HG02973 (cell line): ENCODE measurements around the gene ETAA1.
A peak's percentile ranks its signal among the peaks of the same experiment; 100 is the strongest.

Source experiments
- ATAC-seq: cut with Tn5 transposase; IDR thresholded peaks from one replicate; pipeline ENCODE4 v1.9.1; 2021; ENCODE audit warnings: moderate library complexity; ENCODE audit not compliant: unreplicated experiment

Gene ETAA1

DNA sequence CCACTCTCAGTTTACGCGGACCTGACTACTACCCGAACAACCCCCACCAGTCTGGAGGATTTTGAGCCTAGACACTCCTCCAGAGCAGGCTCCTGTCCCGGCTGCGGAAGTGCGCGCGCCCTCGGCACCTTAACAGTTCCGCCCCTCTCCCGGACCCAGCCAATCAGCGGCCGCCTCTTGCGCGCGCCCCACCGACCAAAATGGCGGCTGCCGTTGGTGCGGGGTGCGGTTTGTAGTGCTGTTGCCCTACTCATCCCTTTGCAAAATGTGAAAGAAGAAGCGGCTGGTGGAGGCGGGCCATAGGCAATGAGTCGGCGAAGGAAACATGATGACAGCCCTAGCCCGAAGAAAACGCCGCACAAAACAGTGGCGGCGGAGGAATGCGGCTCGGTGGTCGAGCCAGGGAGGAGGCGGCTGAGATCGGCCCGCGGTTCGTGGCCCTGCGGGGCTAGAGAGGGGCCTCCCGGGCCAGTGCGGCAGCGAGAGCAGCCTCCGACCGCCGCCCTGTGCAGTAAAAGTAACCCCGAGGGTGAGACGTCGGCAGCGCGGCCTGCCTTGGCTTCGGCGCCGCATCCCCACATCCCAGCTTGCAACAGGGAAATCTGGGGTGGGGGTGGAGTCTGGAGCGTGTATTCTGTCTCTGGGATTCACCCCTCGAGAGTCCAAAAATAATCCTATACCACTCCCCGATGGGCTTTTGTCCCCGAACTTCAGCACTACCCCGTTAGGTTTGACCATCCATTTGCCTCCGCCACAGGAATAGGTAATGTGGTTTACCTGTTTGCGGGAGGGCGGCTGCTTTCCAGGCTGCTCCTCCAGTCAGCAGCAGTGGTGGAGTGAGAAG is at the start of gene ETAA1:
ETAA1 (plus strand) TSS at position 191 of the 844 bp plus-strand sequence; CDS start at position 307, 116 bp downstream.
- peak; percentile 99 for ATAC-seq

DNA sequence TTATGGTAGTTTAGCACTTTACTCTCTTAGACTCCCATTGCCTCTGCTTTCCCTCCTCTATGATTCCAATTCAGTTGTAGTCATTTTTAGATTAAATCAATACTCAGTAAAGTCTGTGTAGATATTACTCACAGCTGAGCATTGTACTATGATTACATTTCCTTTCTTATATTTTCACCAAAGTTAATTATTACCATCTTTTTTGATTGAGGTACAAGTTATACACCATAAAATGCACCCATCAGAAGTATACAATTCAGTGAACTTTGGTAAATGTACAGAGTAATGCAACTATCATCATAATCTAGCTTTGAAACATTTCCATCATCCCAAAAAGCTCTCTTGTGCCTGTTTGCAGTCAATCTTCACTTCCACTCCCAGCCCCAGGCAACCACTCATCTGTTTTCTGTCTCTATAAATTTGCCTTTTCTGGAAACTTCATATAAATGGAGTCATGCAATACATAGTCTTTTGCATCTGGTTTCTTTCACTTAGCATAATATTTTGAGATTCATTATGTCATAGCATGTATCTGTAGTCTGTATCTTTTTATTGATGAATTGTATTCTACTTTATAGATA is 30.2 kb upstream of the ETAA1 start:
- no peak for ATAC-seq

DNA sequence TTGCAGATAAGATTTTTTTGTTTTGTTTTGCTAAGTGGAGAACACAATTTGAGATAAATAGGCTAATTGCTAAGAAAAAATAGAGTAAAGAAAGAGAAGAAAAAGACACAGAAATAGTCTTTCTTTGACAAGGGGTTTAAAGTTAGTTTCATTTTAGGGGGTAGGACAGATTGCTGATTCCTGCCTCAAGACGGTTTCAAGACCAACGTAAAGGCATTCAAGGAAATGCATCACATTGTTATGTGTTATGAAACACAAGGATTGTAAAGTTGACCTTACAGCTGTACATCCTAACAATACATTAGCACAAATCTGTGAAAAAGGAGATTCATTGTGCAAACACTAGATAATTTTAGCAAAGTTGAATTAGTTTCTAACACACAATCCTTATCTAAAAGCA is 22.7 kb upstream of the ETAA1 start:
- no peak for ATAC-seq

DNA sequence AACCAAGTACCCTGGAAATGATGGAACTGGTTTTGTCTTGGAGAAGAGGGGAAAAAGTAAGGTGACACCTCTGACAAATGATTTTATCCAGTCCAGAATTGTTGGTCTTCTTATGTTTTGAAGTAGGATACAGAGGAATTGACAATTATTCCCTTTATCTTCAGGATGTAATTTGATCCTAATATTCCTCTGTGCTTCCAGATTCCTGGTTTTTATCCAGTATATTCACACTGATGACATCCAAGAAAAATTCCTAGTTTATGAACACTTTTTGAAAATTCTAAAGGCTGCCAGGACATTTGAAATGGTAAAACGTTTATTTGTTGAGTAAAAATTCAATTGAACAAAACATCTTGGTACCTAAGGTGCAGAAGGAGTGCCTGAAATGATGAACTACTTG is 22.2 kb upstream of the ETAA1 start:
- no peak for ATAC-seq

DNA sequence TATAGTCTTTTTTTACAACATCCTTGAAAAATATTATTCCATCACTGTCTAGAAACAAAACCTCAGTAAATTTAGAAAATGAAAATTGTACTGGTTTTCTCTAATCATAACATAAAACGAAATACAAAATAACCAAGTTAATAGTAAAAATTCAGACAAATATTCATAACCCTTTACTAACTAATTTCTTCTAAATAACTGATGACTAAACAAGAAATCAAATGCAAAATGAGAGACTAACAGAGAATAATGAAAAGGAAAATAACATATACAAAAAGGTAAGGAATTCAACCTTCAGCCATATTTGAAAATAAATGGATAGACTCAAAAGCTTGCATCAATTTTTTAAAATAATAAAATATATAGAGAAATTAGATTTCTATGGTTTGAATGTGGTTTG is 18.6 kb upstream of the ETAA1 start:
- no peak for ATAC-seq

DNA sequence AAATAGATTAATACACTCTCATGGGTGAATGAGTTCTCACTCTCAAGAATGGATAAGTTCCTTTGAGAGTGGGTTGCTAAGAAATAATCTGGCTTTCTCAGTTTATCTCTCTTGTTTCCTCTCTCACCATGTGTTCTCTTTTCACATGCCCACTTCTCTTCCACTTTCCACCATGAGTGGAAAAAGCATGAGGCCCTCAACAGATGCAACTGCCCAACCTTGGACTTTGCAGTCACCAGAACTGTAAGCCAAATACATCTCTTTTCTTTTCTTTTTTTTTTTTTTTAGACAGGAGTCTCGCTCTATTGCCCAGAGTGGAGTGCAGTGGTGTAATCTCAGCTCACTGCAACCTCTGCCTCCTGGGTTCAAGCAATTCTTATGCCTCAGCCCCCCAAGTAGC is 18.1 kb upstream of the ETAA1 start:
- ATAC-seq = no peak

DNA sequence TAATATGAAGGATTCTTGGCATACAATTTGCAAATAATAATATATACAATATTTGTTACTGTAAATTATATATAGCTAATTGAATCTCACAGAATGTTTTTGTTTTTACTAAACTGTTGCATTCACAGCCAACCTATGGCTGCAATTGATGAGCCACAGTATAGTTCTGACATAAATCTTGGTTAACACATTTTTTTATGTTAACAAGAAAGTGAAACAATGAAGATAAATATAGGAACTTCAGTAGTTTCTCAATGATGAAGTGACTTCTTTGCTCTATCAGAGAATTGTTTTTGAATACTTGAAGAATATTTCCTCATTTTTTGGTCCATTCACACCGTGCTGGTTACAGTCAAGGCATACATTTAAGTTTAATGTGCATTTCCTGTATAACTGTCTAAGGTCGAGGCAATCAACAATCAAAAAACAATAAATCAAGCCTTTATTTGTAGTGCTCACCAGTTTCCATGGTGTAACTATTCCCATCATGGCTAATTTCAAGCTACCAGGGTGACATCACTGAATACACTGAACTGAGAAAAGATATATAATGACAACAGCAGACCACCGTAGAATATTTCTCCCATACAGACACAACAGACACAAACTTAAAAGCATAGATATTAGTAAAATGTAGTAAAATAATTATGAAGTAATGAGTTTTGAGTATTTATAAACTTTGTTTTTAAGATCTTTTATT is 12.9 kb upstream of the ETAA1 start:
- ATAC-seq = no peak

DNA sequence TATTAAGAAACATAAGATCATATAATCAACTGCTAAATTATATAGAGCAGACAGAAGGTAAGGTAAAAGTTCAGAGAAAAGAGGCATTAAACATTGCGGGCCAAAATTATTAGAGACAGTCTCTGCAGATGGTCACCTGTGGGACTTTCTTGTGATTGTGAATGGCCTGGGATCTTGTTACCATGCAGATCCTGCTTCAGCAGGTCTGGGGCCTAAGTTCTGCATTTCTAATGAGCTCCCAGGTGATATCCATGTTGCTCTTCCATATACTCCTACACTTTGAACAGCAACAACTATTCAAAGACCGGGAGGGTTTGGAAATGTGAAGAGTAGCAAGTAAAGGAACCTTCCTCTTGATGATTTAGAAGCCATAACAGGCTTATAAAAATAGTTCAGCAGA is 8.5 kb upstream of the ETAA1 start:
- no peak for ATAC-seq

DNA sequence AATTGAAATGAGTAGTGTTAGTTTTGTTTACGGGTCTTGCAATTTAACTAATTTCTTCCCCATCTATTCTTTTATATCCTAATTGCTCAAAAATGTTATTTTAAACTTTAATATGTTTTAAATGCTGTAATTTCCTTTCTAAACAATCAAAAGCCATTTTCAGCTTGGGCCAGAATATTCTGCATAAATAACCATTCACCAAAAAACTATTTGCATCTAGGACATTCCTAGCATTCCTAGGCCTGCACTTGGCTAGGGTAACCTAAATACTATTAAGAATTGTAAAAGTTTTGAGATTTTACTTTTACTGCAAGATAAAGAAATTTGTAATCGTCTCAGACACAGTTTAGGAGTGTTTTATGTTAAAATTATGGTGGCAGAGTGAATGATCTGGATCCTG is 7.8 kb upstream of the ETAA1 start:
- no peak for ATAC-seq

DNA sequence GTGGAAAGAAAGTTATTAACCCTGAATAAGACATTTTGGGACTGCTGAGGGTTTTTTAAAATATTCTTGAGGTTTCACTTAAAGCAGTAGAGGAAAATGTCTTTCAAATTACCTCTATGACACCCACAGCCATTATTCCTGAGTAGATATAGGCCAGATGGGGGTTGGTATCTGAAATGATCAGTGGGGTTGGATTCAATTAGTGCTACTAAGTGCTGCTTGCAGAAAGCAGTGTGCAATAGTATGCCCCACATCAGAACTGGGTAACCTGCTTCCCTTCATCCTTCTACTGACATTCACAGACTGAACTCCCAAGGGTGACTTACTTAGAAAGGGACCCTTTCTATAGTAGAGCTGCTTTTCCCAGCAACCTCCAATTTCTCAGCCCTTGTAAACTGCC is 7.3 kb upstream of the ETAA1 start:
- ATAC-seq = no peak

DNA sequence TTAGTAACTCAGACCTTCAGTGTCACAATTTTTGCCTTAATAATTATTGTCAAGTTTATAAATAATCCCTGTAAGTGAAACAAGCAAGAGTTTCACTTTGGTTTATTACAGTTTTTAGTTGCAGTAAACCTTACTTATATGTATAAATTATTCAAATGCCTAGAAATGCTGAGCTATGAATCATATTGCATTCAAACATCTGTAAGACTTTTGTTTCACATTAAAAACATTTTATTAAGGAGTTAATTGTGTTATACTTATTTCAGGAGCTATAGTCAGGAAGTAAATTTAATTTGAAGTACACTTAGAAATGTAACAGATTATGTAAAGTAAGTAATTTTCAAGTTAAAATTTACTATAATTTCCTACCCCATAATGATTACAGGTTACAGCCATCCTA is 3.9 kb upstream of the ETAA1 start:
- no peak for ATAC-seq

DNA sequence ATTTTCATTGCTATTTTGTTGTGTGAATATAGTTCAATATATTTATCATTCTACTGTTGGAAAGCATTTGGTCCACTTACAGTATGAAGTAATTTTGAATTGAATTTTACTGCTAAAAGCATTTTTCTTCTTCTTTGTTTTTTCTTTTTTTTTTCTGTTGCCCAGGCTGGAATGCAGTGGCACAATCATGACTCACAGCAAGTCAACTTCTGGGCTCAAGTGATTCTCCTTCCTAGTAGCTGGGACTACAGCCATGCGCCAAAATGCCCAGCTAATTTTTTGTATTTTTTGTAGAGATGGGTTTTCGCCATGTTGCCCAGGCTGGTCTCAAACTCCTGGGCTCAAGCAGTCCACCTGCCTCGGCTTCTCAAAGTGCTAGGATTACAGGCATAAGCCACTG is 2.4 kb upstream of the ETAA1 start:
- ATAC-seq = no peak

DNA sequence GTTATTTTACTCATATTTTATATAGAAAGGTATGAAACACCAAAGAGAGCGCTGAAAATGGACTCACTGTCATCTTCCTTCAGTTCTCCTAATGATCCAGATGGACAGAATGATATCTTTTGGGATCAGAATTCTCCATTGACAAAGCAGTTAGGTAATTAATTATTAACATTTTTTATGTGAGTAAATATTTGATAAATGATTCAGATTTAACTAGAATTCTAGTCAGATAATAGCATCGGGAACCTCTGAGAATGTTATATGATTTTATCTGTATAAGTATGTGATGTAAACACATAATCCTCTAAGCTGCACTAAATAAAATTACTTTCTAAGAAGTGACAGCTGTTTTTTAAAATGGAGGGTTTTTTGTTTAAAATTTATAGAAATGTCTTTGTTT is 2.0 kb downstream of the ETAA1 start:
- ATAC-seq = no peak

DNA sequence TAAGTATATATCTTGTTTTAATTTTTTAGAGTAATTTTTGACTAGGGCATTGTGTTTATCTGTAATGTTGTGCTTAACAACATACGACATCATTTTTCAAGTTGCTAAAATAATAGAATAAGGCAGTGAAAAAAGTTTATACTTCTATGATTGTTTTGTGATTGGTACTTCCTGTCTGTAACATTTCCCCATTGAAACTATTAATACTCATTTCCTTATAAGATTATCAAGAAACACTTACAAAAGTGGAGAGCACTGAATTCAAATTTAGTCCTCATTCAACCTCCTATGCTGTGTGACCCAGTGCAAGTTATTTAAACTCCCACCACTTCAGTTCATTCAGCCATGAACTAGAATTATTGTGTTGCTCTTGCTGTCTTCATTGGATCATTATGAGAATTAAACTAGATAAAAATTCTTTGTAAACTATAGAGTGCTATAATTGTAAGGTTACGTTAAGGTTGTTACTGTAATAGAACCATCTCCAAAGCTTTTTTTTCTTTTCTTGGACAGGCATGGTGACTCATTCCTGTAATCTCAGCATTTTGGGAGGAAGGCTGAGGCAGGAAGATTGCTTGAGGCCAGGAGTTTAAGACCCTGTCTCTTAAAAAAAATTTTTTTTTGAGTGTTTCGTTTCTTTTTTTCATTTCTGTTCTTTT is 2.8 kb downstream of the ETAA1 start:
- ATAC-seq = no peak

DNA sequence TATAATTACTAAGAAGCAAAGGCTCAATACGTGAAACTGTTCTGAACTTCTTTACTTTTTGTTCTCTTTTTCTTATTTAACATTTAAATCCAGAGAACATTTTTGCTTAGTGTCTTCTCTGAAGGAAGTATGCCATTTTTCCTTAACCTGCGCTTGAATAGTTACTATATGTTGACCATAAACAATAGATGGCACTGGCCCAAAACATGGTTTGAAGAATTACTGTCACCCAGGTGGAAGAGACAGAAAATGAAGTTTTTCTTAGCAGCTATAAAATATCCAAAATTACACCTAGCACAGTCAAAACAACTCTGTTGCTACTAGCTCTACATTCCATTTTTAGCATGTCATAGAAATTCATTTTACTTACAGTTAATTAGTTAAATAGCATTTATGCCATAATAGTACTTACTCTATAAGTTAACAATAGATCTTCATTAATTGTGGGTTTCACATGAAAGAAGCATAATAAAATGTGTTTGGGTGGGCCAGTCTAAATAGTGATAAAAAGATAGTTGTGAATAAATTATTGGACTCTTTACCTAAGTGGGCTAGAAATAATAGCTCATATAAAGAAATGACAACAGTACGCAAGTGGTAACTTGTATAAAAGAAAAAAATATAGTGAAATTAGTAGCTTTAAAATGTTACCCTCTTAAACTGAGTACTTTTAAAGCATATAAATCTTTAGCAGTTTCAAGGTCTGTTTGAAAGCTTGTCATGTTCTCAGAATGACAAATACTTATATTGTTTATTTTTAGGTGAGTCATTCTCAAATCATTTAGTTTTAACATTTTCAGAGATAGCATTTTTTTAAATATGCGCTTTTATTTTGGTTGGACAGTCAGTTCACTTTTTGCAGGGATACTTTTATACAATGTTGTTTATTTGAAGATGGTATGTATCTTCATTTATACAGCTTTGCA is 3.7 kb downstream of the ETAA1 start:
- ATAC-seq = no peak

DNA sequence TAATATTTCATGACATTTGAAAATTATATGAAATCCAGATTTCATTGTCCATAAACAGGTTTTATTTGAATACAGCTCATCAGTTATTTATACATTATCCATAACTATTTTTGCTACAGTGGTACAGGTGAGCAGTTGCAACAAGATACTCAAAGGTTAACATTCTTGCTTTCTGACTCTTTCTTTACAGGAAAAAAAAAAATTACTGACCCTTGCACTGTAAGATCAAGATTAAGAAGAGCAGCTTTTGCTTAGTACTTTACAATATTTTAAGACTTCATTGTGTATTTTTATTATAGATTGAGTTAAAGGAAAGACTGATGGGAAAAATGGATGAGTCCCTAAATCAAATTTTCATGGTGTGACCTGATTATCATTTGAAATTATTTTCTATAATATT is 11.2 kb downstream of the ETAA1 start:
- ATAC-seq = no peak

DNA sequence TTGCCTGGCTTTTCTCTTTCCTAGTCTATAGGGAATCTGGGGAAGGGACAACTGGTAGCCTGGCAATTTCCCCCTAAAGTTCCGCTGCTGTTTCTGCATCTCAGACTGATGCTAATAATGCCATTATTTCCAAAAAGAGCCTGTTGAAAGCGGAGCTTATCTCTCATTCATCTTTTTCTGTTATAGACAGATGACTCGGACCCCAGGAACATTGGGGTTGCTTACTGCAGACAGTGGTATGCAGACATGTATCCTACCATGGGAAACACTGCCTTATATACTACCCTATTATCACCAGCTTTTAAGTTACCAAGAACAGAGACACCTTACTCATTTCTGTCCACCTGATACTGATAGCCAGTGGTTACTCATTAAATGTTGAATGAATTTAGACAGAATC is 15.3 kb downstream of the ETAA1 start:
- no peak for ATAC-seq

DNA sequence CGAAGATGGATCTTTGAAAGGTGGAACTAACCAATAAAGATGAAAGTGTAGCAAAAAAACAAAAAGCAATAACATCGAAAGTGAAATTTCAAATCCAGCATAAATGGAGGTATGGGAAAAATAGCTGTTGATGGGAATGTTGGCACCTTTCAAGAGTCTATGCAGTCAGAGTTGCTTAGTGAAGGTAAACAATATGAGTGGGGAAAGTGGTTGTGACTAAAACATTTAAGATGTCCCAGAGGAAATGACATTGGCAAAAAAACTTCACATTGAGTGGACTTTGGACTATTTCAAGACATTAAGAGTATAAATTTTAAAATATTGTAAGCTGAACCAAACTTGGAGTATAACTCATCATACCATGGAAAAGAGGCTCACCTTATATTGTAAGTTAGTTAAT is 17.7 kb downstream of the ETAA1 start:
- ATAC-seq = no peak

DNA sequence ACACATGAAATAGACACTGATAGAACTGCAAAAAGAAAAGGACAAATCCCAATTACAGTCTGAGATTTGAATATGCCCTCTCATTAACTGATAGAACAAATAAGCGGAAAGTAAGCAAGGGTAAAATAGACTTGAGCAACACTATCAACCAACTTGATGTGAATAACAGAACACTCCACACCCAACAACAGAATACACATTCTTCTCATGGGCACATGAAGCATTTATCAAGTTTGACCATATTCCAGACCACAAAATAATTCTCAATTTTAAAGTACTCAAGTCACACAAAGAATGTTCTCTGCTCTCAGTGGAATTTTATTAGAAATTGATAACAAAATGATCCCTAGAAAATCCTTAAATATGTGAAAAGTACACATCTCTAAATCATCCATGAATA is 19.0 kb downstream of the ETAA1 start:
- no peak for ATAC-seq

DNA sequence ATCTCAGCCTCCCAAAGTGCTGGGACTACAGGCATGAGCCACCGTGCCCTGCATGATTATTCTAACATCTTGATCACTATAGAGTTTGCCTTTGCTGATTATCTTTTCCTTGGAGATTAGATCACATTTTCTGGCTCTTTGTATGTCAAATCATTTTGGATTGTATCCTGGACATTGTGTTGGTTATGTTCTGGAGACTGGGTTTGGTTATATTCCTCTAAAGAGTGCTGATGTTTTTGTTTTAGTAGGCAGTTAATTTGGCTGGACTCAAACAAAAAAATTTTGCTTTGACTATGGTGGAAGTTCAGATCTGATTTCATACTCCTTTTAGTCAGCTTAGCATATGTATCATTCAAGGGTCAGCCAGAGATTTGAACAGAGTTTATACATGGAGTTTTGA is 26.4 kb downstream of the ETAA1 start:
- no peak for ATAC-seq

DNA sequence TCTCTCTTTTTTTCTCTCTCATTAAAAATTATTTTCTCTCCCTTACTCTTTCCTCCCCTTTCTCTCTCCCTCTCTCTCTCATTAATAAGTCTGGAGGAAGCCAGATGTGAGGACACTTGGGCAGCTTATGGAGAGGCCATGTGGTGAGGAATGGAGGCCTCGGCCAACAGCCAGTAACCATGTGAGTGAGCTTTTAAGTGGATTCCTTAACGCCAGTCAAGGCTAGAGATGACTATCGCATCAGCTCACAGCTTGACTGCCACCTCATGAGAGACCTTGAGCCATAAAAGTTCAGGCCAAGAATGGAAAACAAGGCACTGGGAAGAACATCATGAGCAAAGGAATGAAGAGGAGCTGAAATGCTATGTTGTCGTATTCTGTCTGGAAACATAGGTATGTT is 39.1 kb downstream of the ETAA1 start:
- no peak for ATAC-seq
